IMR-90 (cell line): ENCODE results near the gene DCDC2B. TPM values are rescaled to one million over a fixed set of nuclear protein-coding genes. Genes with fewer than 3 reads are reported as not detected.

ENCODE experiments used
- ATAC-seq: fragments of 200-7000 bp; cut with Tn5 transposase; 2 replicates; pipeline ENCODE4 v1.9.1; 2020; ENCODE audit warnings: low read depth, mild to moderate bottlenecking, moderate library complexity
- BruUV-seq: library from RNA; stranded (reverse); fragments of 400-500 nt; replicated peaks from 2 replicates; lab custom pipeline; 2021; lab: Mats Ljungman, UMichigan
- CTCF ChIA-PET: fragments of 300-600 bp; formaldehyde crosslinking; extraction: SDS; loops from one replicate; lab custom pipeline; 2021; ENCODE audit warnings: antibody characterized with exemption; lab: Yijun Ruan, JAX
- POLR2A ChIA-PET: fragments of 300-600 bp; sonication (Branson Sonifier 250); formaldehyde crosslinking; loops from one replicate; lab custom pipeline; 2022; ENCODE audit warnings: antibody characterized with exemption; ENCODE audit not compliant: unreplicated experiment; lab: Charles Lee
- DNase-seq: peaks from one replicate; pipeline ENCODE4 v3.0.0; 2013
- H2AFZ ChIP-seq: replicated peaks from 2 replicates; pipeline ENCODE3; 2013; ENCODE audit warnings: low read length, mild to moderate bottlenecking; ENCODE audit not compliant: poor library complexity
- H2AK5ac ChIP-seq: 2 replicates; pipeline ENCODE4 v1.6.1; 2013; ENCODE audit warnings: low read depth, low read length, inconsistent platforms
- H2AK9ac ChIP-seq: replicated peaks from 2 replicates; pipeline ENCODE3; 2013; ENCODE audit warnings: mild to moderate bottlenecking, low read depth, low read length, moderate library complexity; ENCODE audit not compliant: poor library complexity
- H2BK120ac ChIP-seq: 2 replicates; pipeline ENCODE4 v1.6.1; 2013; ENCODE audit warnings: low read depth, low read length, inconsistent platforms
- H2BK15ac ChIP-seq: 3 replicates; pipeline ENCODE4 v1.6.1; 2013; ENCODE audit warnings: low read depth, low read length, inconsistent platforms
- H2BK20ac ChIP-seq: 2 replicates; pipeline ENCODE4 v1.6.1; 2013; ENCODE audit warnings: low read depth, mild to moderate bottlenecking, inconsistent platforms, low read length, moderate library complexity
- H2BK5ac ChIP-seq: 2 replicates; pipeline ENCODE4 v1.6.1; 2013; ENCODE audit warnings: mild to moderate bottlenecking, low read depth, low read length, inconsistent platforms; ENCODE audit not compliant: poor library complexity, severe bottlenecking
- H3K14ac ChIP-seq: replicated peaks from 2 replicates; pipeline ENCODE4 v1.6.1; 2013; ENCODE audit warnings: low read depth, low read length, inconsistent platforms
- H3K18ac ChIP-seq: 2 replicates; pipeline ENCODE4 v1.6.1; 2013; ENCODE audit warnings: low read depth, low read length, control low read depth
- H3K23ac ChIP-seq: 2 replicates; pipeline ENCODE4 v1.6.1; 2013; ENCODE audit warnings: low read depth, low read length, inconsistent platforms
- H3K27ac ChIP-seq: 2 replicates; pipeline ENCODE4 v1.5.1; 2013; ENCODE audit warnings: mild to moderate bottlenecking, control low read depth, low read length; ENCODE audit not compliant: insufficient read depth
- H3K27me3 ChIP-seq: 2 replicates; pipeline ENCODE4 v1.6.1; 2013; ENCODE audit warnings: low read length; ENCODE audit not compliant: control insufficient read depth, insufficient read depth
- H3K36me3 ChIP-seq: 2 replicates; pipeline ENCODE4 v1.6.1; 2013; ENCODE audit warnings: low read length, mixed read lengths; ENCODE audit not compliant: control insufficient read depth, insufficient read depth
- H3K4ac ChIP-seq: 2 replicates; pipeline ENCODE4 v1.6.1; 2013; ENCODE audit warnings: low read depth, low read length, inconsistent platforms
- H3K4me1 ChIP-seq: 2 replicates; pipeline ENCODE4 v1.6.1; 2013; ENCODE audit warnings: low read length, mixed read lengths; ENCODE audit not compliant: control insufficient read depth, insufficient read depth
- H3K4me2 ChIP-seq: 2 replicates; pipeline ENCODE4 v1.6.1; 2013; ENCODE audit warnings: low read depth, mild to moderate bottlenecking, control low read depth, low read length, moderate library complexity
- H3K4me3 ChIP-seq: 2 replicates; pipeline ENCODE4 v1.5.1; 2013; ENCODE audit warnings: low read depth, mild to moderate bottlenecking, control low read depth, low read length, moderate library complexity; ENCODE audit not compliant: insufficient read depth
- H3K56ac ChIP-seq: 2 replicates; pipeline ENCODE4 v1.6.1; 2013; ENCODE audit warnings: low read length, inconsistent platforms; ENCODE audit not compliant: insufficient read depth; ENCODE audit errors: extremely low read depth
- H3K79me1 ChIP-seq, 2 experiments: 2 replicates each; pipeline ENCODE4 v1.6.1; 2013; ENCODE audit warnings: low read length in 2 of 2, inconsistent platforms in 1 of 2, low read depth in 1 of 2
- H3K9ac ChIP-seq: 2 replicates; pipeline ENCODE4 v1.6.1; 2013; ENCODE audit warnings: low read depth, low read length, control low read depth
- H3K9me1 ChIP-seq: 2 replicates; pipeline ENCODE4 v1.6.1; 2013; ENCODE audit warnings: low read length, inconsistent platforms; ENCODE audit not compliant: insufficient read depth
- H3K9me3 ChIP-seq: 2 replicates; pipeline ENCODE4 v1.6.1; 2013; ENCODE audit warnings: low read length; ENCODE audit not compliant: control insufficient read depth, insufficient read depth
- H4K20me1 ChIP-seq: 2 replicates; pipeline ENCODE4 v1.6.1; 2013; ENCODE audit warnings: low read length, inconsistent platforms; ENCODE audit not compliant: insufficient read depth
- H4K5ac ChIP-seq: 2 replicates; pipeline ENCODE4 v1.6.1; 2013; ENCODE audit warnings: mild to moderate bottlenecking, low read depth, low read length, control low read depth
- H4K8ac ChIP-seq, 2 experiments: 2 replicates each; pipeline ENCODE4 v1.6.1; 2013; ENCODE audit warnings: low read depth in 2 of 2, low read length in 2 of 2, control low read depth in 1 of 2, inconsistent platforms in 1 of 2
- H4K91ac ChIP-seq: 2 replicates; pipeline ENCODE4 v1.6.1; 2013; ENCODE audit warnings: low read depth, low read length, inconsistent platforms; ENCODE audit not compliant: insufficient read depth
- BHLHE40 ChIP-seq: fragments of 150-350 bp; IDR thresholded peaks from 2 replicates; pipeline ENCODE4 v1.6.1; 2016; ENCODE audit warnings: mild to moderate bottlenecking, low read depth, low read length
- CEBPB ChIP-seq: IDR thresholded peaks from 2 replicates; pipeline ENCODE4 v1.6.1; 2012; ENCODE audit warnings: low read depth, low read length, improper control_type of control experiment
- CHD1 ChIP-seq: IDR thresholded peaks from 2 replicates; pipeline ENCODE4 v1.6.1; 2012; ENCODE audit warnings: low read depth, low read length, improper control_type of control experiment
- ELK1 ChIP-seq: fragments of 150-350 bp; IDR thresholded peaks from 2 replicates; pipeline ENCODE4 v1.6.1; 2016; ENCODE audit warnings: low read depth, mild to moderate bottlenecking, low read length, moderate library complexity, borderline replicate concordance
- FOS ChIP-seq: fragments of 150-350 bp; IDR thresholded peaks from 2 replicates; pipeline ENCODE4 v1.6.1; 2016; ENCODE audit warnings: low read depth, low read length
- MAFK ChIP-seq: IDR thresholded peaks from 2 replicates; pipeline ENCODE4 v1.6.1; 2012; ENCODE audit warnings: low read depth, low read length, improper control_type of control experiment
- MAZ ChIP-seq: IDR thresholded peaks from 2 replicates; pipeline ENCODE4 v1.6.1; 2012; ENCODE audit warnings: low read depth, mild to moderate bottlenecking, low read length, improper control_type of control experiment, moderate library complexity, borderline replicate concordance
- MXI1 ChIP-seq: IDR thresholded peaks from 2 replicates; pipeline ENCODE4 v1.6.1; 2012; ENCODE audit warnings: low read depth, mild to moderate bottlenecking, low read length, moderate library complexity, borderline replicate concordance
- NFE2L2 ChIP-seq: fragments of 150-350 bp; IDR thresholded peaks from 2 replicates; pipeline ENCODE4 v1.6.1; 2016; ENCODE audit warnings: low read depth, mild to moderate bottlenecking, low read length
- POLR2A ChIP-seq: IDR thresholded peaks from 2 replicates; pipeline ENCODE4 v1.6.1; 2012; ENCODE audit warnings: mild to moderate bottlenecking, low read depth, low read length
- RAD21 ChIP-seq: IDR thresholded peaks from 2 replicates; pipeline ENCODE4 v1.6.1; 2012; ENCODE audit warnings: low read length, improper control_type of control experiment
- RCOR1 ChIP-seq: IDR thresholded peaks from 2 replicates; pipeline ENCODE4 v1.6.1; 2012; ENCODE audit warnings: mild to moderate bottlenecking, low read length, improper control_type of control experiment; ENCODE audit not compliant: insufficient replicate concordance
- RFX5 ChIP-seq: IDR thresholded peaks from 2 replicates; pipeline ENCODE4 v1.8.0; 2012; ENCODE audit warnings: low read depth, mild to moderate bottlenecking, low read length, moderate library complexity
- WGBS, 2 experiments: methylation state at CpG; one replicate each; pipeline versions ENCODE4 v1.1.5 to v1.1.7; 2013; ENCODE audit warnings: missing lambda C conversion rate in 2 of 2; ENCODE audit not compliant: insufficient read length in 1 of 2; ENCODE audit errors: extremely low coverage in 2 of 2; 5-methylcytosine and 5-hydroxymethylcytosine counted together
- dilution Hi-C: fragments of 300-500 bp; cut with HindIII; formaldehyde crosslinking; loops from one replicate; pipeline ENCODE4 v1.14.3; 2018; ENCODE audit warnings: low sequenced_read_pairs; ENCODE audit not compliant: unreplicated experiment
- in situ Hi-C: fragments of 300-500 bp; cut with MboI; formaldehyde crosslinking; loops from 3 replicates; pipeline ENCODE4 v1.14.3; 2019; ENCODE audit warnings: low sequenced_read_pairs, inconsistent platforms, mixed read lengths
- intact Hi-C: fragments of 100-400 bp; cut with micrococcal nuclease; formaldehyde crosslinking; loops from 2 replicates; pipeline ENCODE4 v1.10.0; 2022
- polyA plus RNA-seq, 3 experiments: library from polyadenylated mRNA; depleted of rRNA; stranded (reverse); fragments of >200 nt; gene quantifications; 2 replicates each; pipeline ENCODE4 v1.2.3, GENCODE V29; 2012; ENCODE audit warnings: low replicate concordance in 1 of 3
- total RNA-seq: library from RNA; depleted of rRNA; stranded (reverse); fragments of >200 nt; gene quantifications from 2 replicates; pipeline ENCODE4 v1.2.3, GENCODE V29; 2012
- TF ChIP-seq, protein P1 (sequence below): fragments of 150-350 bp; IDR thresholded peaks from 2 replicates; pipeline ENCODE4 v1.6.1; 2017; ENCODE audit warnings: mild to moderate bottlenecking, antibody characterized with exemption, low read length, low read depth
- TF ChIP-seq, protein P2 (sequence below): conservative IDR thresholded peaks from 2 replicates; pipeline ENCODE4 v1.5.1; 2012; ENCODE audit warnings: mild to moderate bottlenecking, low read depth, low read length, improper control_type of control experiment

DCDC2B gene
- total and polyA plus RNA-seq, 2 of the 4 experiments (the other 2 are of a cell fraction) = not detected

GRCh38 chr1:32250893-32251716 lies 42.2 kb downstream of the DCDC2B start, which contains the start of gene LCK:
Gene LCK (plus strand): TSS chr1:32251265. CDS start chr1:32274330, 23,065 bp downstream.
- Histone ChIP-seq H4K8ac (no peak within 1 kb of the TSS), H2BK5ac (no peak within 1 kb of the TSS), H3K79me1 (0 out of 4 replicates have a peak, but pooled peaks cover 0 to 3% of the 10 kb centered on the region in 2 experiments), H3K56ac (no peak within 1 kb of the TSS), H3K4ac (no peak within 1 kb of the TSS), H3K27ac (no peak within 1 kb of the TSS), H2BK120ac (no peak within 1 kb of the TSS), H3K4me2 (no peak within 1 kb of the TSS), H3K9ac (no peak within 1 kb of the TSS), H3K9me1 (peaks cover 8% of the 10 kb centered on the region), H3K36me3 (no peaks in the 10 kb centered on the region), H4K91ac (no peak within 1 kb of the TSS), H2BK15ac (no peak within 1 kb of the TSS), H3K14ac (no peak within 1 kb of the TSS), H2AK5ac (peak within 1 kb of the TSS; percentile 73), H3K9me3 (no peaks in the 10 kb centered on the region), H3K4me3 (no peak within 1 kb of the TSS), H3K4me1 (peaks cover 16% of the 10 kb centered on the region), H2AFZ (peak within 1 kb of the TSS; percentile 41), H3K27me3 (peaks cover 2% of the 10 kb centered on the region; the same call in 1 of the 2 replicates), H4K5ac (no peak within 1 kb of the TSS), H3K18ac (no peak within 1 kb of the TSS), H2BK20ac (peak within 1 kb of the TSS; percentile 43; the same call in 1 of the 2 replicates), H3K23ac (no peak within 1 kb of the TSS), H4K20me1 (no peaks in the 10 kb centered on the region), H2AK9ac (peak within 1 kb of the TSS; percentile 84)
- in situ Hi-C loops (no loop called here), intact Hi-C loops (no loop called here), dilution Hi-C loops (no loop called here)
- no peak for DNase-seq
- no peak for ATAC-seq
- WGBS, 2 experiments = 84% methylated on average over 16 of the region's 25 CpGs; no CpG with 5 or more reads in 1 of the 2 experiments
- BruUV-seq = no TSS peak
- ChIA-PET POLR2A (interaction anchor here (0.7 kb wide), 1 partner anchor 12 kb away, joined by 12 read pairs; no protein-coding TSS in a partner anchor), CTCF (no interaction called here)
- TF ChIP-seq MAFK (no peak), MXI1 (no peak), RAD21 (no peak), BHLHE40 (no peak), FOS (no peak), ELK1 (no peak), NFE2L2 (no peak), RCOR1 (no peak), RFX5 (no peak), CEBPB (no peak), CHD1 (no peak), POLR2A (no peak), MAZ (no peak)
- TF ChIP-seq, protein P1, sequence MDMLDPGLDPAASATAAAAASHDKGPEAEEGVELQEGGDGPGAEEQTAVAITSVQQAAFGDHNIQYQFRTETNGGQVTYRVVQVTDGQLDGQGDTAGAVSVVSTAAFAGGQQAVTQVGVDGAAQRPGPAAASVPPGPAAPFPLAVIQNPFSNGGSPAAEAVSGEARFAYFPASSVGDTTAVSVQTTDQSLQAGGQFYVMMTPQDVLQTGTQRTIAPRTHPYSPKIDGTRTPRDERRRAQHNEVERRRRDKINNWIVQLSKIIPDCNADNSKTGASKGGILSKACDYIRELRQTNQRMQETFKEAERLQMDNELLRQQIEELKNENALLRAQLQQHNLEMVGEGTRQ = no peak
- TF ChIP-seq, protein P2, sequence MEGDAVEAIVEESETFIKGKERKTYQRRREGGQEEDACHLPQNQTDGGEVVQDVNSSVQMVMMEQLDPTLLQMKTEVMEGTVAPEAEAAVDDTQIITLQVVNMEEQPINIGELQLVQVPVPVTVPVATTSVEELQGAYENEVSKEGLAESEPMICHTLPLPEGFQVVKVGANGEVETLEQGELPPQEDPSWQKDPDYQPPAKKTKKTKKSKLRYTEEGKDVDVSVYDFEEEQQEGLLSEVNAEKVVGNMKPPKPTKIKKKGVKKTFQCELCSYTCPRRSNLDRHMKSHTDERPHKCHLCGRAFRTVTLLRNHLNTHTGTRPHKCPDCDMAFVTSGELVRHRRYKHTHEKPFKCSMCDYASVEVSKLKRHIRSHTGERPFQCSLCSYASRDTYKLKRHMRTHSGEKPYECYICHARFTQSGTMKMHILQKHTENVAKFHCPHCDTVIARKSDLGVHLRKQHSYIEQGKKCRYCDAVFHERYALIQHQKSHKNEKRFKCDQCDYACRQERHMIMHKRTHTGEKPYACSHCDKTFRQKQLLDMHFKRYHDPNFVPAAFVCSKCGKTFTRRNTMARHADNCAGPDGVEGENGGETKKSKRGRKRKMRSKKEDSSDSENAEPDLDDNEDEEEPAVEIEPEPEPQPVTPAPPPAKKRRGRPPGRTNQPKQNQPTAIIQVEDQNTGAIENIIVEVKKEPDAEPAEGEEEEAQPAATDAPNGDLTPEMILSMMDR = no peak
